Spleen (tissue), 7 donors: ENCODE data around the gene APOBEC2.

Source experiments
- POLR2A ChIP-seq, 3 donors: fragments of 450-650 bp; IDR thresholded peaks; one replicate each; pipeline ENCODE4 v1.5.1; 2017; ENCODE audit warnings: antibody characterized with exemption in 3 of 3, mild to moderate bottlenecking in 1 of 3
- TF ChIP-seq, protein P1 (sequence below), 11 experiments: fragments of 200-600 bp in 7 of 11; fragments of 450-650 bp in 4 of 11; sonication (generic) in 4 of 11; IDR thresholded peaks in 8 of 11; conservative IDR thresholded peaks in 3 of 11; 1 replicate in 7 of 11; 2 replicates in 4 of 11; pipeline versions ENCODE4 v1.4.0 to v1.8.0; 2016 to 2021; ENCODE audit warnings: antibody characterized with exemption in 11 of 11, inconsistent platforms in 4 of 11, mild to moderate bottlenecking in 1 of 11
- donor health status: DM: no; HTN: no; CAD: no; lungs with moderate emphysema.
- donor health status: DM: no; HTN: no; CAD: no.
- donor health status: DM: no; HTN: no; CAD: no.

DNA sequence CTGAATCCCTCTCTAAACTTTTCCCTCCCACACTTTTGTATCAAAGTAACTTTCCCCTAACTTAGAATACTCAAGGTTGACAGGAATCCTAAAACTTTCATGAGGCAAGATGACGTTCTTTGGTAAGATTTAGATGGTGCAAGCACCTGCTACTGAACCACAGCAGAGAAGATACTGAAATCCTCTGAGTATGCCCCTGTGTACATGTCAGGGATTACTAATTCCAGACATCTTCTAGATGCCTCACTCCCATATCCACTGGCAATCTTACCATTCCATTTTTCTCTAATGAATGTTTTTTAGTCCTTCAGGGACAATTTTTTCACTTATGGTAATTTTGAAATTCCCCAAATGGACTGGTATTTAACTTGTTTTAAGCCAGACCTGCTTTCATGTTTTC lies 9.1 kb downstream of the APOBEC2 start:
- TF ChIP-seq, protein P1, sequence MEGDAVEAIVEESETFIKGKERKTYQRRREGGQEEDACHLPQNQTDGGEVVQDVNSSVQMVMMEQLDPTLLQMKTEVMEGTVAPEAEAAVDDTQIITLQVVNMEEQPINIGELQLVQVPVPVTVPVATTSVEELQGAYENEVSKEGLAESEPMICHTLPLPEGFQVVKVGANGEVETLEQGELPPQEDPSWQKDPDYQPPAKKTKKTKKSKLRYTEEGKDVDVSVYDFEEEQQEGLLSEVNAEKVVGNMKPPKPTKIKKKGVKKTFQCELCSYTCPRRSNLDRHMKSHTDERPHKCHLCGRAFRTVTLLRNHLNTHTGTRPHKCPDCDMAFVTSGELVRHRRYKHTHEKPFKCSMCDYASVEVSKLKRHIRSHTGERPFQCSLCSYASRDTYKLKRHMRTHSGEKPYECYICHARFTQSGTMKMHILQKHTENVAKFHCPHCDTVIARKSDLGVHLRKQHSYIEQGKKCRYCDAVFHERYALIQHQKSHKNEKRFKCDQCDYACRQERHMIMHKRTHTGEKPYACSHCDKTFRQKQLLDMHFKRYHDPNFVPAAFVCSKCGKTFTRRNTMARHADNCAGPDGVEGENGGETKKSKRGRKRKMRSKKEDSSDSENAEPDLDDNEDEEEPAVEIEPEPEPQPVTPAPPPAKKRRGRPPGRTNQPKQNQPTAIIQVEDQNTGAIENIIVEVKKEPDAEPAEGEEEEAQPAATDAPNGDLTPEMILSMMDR (IDR thresholded peaks at IDR 0.05 in 8 of 11, conservative IDR thresholded peaks at IDR 0.05 in 3 of 11), result no peak
- no peak for TF ChIP-seq POLR2A (IDR thresholded peaks at IDR 0.05)
